HG02973 (cell line): ENCODE results near the gene FKBP14.
"Not testable (repeated sequence)": the region's sequence is repeated elsewhere in the genome, so short reads cannot be mapped to it uniquely, and the experiment has no call there.

Source experiments
- ATAC-seq: cut with Tn5 transposase; IDR thresholded peaks from one replicate; pipeline ENCODE4 v1.9.1; 2021; ENCODE audit warnings: moderate library complexity; ENCODE audit not compliant: unreplicated experiment

FKBP14 gene

DNA sequence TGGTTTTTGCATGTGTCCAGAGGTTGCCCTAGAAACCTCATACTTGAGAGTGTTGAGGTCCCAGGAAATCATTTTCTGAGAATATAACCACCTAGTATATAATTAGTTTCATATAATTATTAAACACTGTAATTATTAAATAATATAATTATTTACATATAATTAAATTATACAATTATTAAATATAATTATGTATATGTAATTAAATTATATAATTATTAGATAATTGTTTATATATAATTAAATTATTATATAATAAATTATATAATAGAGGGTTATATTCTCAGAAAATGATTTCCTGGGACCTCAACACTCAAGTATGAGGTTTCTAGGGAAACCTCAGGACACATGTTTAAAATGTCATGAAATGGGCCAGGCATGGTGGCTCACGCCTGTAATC is 64.5 kb downstream of the FKBP14 start:
- ATAC-seq: no peak

DNA sequence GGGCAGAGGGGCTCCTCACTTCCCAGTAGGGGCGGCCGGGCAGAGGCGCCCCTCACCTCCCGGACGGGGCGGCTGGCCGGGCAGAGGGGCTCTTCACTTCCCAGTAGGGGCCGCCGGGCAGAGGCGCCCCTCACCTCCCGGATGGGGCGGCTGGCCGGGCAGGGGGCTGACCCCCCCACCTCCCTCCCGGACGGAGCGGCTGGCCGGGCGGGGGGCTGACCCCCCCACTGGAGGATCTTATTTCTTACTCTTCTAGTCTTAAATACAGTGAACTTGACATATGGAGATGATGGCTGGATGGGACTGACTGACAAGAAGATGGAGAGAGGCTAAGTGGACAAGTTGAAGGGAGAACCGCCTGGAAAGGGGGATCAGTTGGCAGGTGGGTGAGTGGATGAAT is 64.9 kb downstream of the FKBP14 start:
- ATAC-seq: not testable (repeated sequence)
